ENCODE measurements around the gene PTPN1.

DNA sequence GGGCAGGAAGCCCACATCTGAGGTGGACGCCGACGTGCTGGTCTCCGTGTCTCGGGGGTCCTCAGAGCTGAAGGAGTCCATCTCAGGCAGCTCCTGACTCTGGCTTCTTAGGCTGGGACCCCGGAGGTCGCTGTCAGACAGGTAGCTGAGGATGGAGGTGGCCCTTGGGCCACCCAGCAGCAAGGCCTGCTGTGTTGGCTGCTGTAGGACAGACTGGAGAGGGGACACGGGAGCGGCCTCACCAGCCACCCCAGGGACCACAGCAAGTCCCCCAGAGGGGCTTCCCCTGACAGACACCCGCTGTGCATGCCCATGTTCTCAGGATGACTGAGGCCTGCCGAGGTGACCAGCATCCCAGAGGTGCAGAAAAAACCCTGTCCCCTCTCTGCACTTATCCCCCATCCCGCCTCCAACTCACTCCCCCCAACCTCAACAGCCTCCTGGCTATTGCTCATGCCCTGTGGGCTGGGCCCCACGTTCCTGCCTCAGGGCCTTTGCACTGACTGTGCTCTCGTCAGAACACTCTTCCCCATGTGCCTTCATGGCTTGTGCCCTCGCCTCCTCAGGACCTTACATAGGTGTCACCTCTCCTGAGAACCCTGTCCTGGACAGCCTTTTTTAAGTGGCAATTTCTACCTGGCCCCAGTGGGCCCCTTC lies 92.4 kb downstream of the PTPN1 start:
- TF ChIP-seq, protein P1, sequence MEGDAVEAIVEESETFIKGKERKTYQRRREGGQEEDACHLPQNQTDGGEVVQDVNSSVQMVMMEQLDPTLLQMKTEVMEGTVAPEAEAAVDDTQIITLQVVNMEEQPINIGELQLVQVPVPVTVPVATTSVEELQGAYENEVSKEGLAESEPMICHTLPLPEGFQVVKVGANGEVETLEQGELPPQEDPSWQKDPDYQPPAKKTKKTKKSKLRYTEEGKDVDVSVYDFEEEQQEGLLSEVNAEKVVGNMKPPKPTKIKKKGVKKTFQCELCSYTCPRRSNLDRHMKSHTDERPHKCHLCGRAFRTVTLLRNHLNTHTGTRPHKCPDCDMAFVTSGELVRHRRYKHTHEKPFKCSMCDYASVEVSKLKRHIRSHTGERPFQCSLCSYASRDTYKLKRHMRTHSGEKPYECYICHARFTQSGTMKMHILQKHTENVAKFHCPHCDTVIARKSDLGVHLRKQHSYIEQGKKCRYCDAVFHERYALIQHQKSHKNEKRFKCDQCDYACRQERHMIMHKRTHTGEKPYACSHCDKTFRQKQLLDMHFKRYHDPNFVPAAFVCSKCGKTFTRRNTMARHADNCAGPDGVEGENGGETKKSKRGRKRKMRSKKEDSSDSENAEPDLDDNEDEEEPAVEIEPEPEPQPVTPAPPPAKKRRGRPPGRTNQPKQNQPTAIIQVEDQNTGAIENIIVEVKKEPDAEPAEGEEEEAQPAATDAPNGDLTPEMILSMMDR (conservative IDR thresholded peaks at IDR 0.05; ENCODE audit: low read length): no peak
- TF ChIP-seq EZH2phosphoT487 (IDR thresholded peaks at IDR 0.05; ENCODE audit: borderline replicate concordance, low read depth, low read length): no peak
